HepG2 (cell line): ENCODE results near the gene EIF4A3. TPM values are rescaled to one million over a fixed set of nuclear protein-coding genes. Genes with fewer than 3 reads are reported as not detected.

Experiments used
- CBFB ChIP-seq: sonication (generic); formaldehyde crosslinking; IDR thresholded peaks from 2 replicates; pipeline ENCODE4 v1.4.0; 2020; ENCODE audit warnings: missing genetic modification reagents
- FOXP4 ChIP-seq: sonication (generic); formaldehyde crosslinking; IDR thresholded peaks from 2 replicates; pipeline ENCODE4 v1.4.0; 2020; ENCODE audit warnings: missing genetic modification reagents
- KIAA2018 ChIP-seq: sonication (generic); formaldehyde crosslinking; IDR thresholded peaks from 2 replicates; pipeline ENCODE4 v1.5.0; 2020; ENCODE audit warnings: mild to moderate bottlenecking, missing genetic modification reagents, borderline replicate concordance
- MTERF4 ChIP-seq: sonication (generic); formaldehyde crosslinking; IDR thresholded peaks from 2 replicates; pipeline ENCODE4 v1.8.0; 2023; ENCODE audit warnings: mild to moderate bottlenecking, missing genetic modification reagents
- MXD3 ChIP-seq: IDR thresholded peaks from 2 replicates; pipeline ENCODE4 v1.6.1; 2016; ENCODE audit warnings: mild to moderate bottlenecking, missing biosample characterization, missing genetic modification reagents
- MYC ChIP-seq: sonication (generic); formaldehyde crosslinking; IDR thresholded peaks from 2 replicates; pipeline ENCODE4 v1.9.0; 2021; ENCODE audit warnings: missing genetic modification reagents, borderline replicate concordance
- MYPOP ChIP-seq: sonication (generic); formaldehyde crosslinking; IDR thresholded peaks from 2 replicates; pipeline ENCODE4 v1.8.1; 2023; ENCODE audit warnings: mild to moderate bottlenecking, moderate library complexity, missing genetic modification reagents
- NFE2L2 ChIP-seq: fragments of 150-350 bp; IDR thresholded peaks from 2 replicates; pipeline ENCODE4 v1.6.1; 2014; ENCODE audit warnings: low read length
- PHB2 ChIP-seq: fragments of 450-650 bp; IDR thresholded peaks from 2 replicates; pipeline ENCODE4 v1.6.1; 2018; ENCODE audit not compliant: partially characterized antibody
- ZNF138 ChIP-seq: sonication (generic); formaldehyde crosslinking; IDR thresholded peaks from 2 replicates; pipeline ENCODE4 v1.5.0; 2020; ENCODE audit warnings: mild to moderate bottlenecking, low read depth, missing genetic modification reagents
- ZNF574 ChIP-seq: sonication (generic); formaldehyde crosslinking; IDR thresholded peaks from 2 replicates; pipeline ENCODE4 v1.4.0; 2020; ENCODE audit warnings: missing genetic modification reagents
- polyA plus RNA-seq, 8 experiments: library from polyadenylated mRNA; depleted of rRNA in 3 of 8; stranded (reverse) in 7 of 8; unstranded in 1 of 8; fragments of >200 nt; fragmentation: Illumina TruSeq in 4 of 8; extraction: Trizol in 4 of 8; gene quantifications; 2 replicates each; pipeline versions ENCODE4 v1.2.1 to v1.2.3, GENCODE V29; 2011 to 2016; ENCODE audit warnings: low read depth in 4 of 8, missing spikeins in 1 of 8, mixed read lengths in 1 of 8; ENCODE audit not compliant: insufficient read depth in 1 of 8
- total RNA-seq, 5 experiments: library from RNA; depleted of rRNA; stranded (reverse); fragments of >200 nt; fragmentation: Illumina TruSeq; extraction: Trizol; gene quantifications; 2 replicates each; pipeline ENCODE4 v1.2.3, GENCODE V29; 2016; ENCODE audit warnings: low read depth in 1 of 5

EIF4A3 gene
- total and polyA plus RNA-seq, 2 of the 13 experiments (the other 11 are each of a cell fraction or from before 2014, with no cell fraction given), result 145 to 187 TPM

- TF ChIP-seq ZNF574 (CRISPR knock-in tag), result peak; percentile 93
- peak; percentile 92; the same call in 1 of the 2 replicates for TF ChIP-seq MYPOP
- peak; percentile 71; the same call in 1 of the 2 replicates for TF ChIP-seq CBFB (CRISPR knock-in tag)
- 0 out of 2 replicates have a peak, but pooled peaks have one; percentile 6 for TF ChIP-seq NFE2L2
- peak; percentile 99 for TF ChIP-seq MTERF4 (CRISPR knock-in tag)
- no peak; the same call in 1 of the 2 replicates for TF ChIP-seq MXD3 (CRISPR knock-in tag)
- TF ChIP-seq KIAA2018 (CRISPR knock-in tag), result no peak; the same call in 1 of the 2 replicates
- TF ChIP-seq PHB2, result no peak
- TF ChIP-seq FOXP4 (CRISPR knock-in tag), result peak; percentile 50; the same call in 1 of the 2 replicates
- TF ChIP-seq ZNF138 (CRISPR knock-in tag), result peak; percentile 96; the same call in 1 of the 2 replicates
- TF ChIP-seq MYC, result peak; percentile 83
Measured at GRCh38 chr17:80147035-80147822, at the start of gene EIF4A3 (continued).
